Ascending aorta (tissue), 2 donors: ENCODE measurements around the gene HPDL. TPM values are rescaled to one million over a fixed set of nuclear protein-coding genes. Genes with fewer than 3 reads are reported as not detected.
A peak's percentile ranks its signal among the peaks of the same experiment; 100 is the strongest.

Experiments used
- DNase-seq, 2 donors: peaks; one replicate each; pipeline ENCODE4 v3.0.0-alpha.2; 2019; ENCODE audit warnings: low spot score in 2 of 2
- H3K27ac ChIP-seq, 2 donors: fragments of 200-600 bp; sonication (generic); one replicate each; pipeline ENCODE4 v1.5.1; 2016 to 2017; ENCODE audit warnings: mild to moderate bottlenecking in 1 of 2
- H3K27me3 ChIP-seq: fragments of 200-600 bp; sonication (generic); one replicate; pipeline ENCODE4 v1.5.1; 2017
- H3K36me3 ChIP-seq, 2 donors: fragments of 200-600 bp; sonication (generic); one replicate each; pipeline ENCODE4 v1.5.1; 2016
- H3K4me1 ChIP-seq, 2 donors: fragments of 200-600 bp; sonication (generic); one replicate each; pipeline ENCODE4 v1.5.1; 2016 to 2017; ENCODE audit warnings: mild to moderate bottlenecking in 1 of 2
- H3K4me3 ChIP-seq, 2 donors: fragments of 200-600 bp; sonication (generic); one replicate each; pipeline ENCODE4 v1.5.1; 2016 to 2017; ENCODE audit warnings: mild to moderate bottlenecking in 1 of 2
- H3K9me3 ChIP-seq, 2 donors: fragments of 200-600 bp; sonication (generic); one replicate each; pipeline ENCODE4 v1.5.1; 2016
- intact Hi-C: fragments of 100-400 bp; cut with DNase I; formaldehyde crosslinking; loops from one replicate; pipeline ENCODE4 v1.15.1; 2023
- total RNA-seq: library from RNA; depleted of rRNA; stranded (reverse); fragments of >200 nt; gene quantifications from one replicate; pipeline ENCODE4 v1.1.0, GENCODE V29; 2016
- TF ChIP-seq, protein P1 (sequence below), 3 experiments: fragments of 200-600 bp in 2 of 3; fragments of 450-650 bp in 1 of 3; sonication (generic) in 2 of 3; IDR thresholded peaks; one replicate each; pipeline ENCODE4 v1.5.1; 2016 to 2019; ENCODE audit warnings: antibody characterized with exemption in 3 of 3, mild to moderate bottlenecking in 1 of 3, moderate library complexity in 1 of 3

HPDL gene
- total RNA-seq, 1 donor from 2014 or later, result not detected

- H3K9me3 ChIP-seq, result no peaks in the 10 kb centered on the region
- H3K36me3 ChIP-seq, result no peaks in the 10 kb centered on the region
- intact Hi-C loops, result loop anchor here (5.0 kb wide), 6 partner anchors 97 to 672 kb away; partner anchors contain the start of genes GPBP1L1, RNU5D-1, RPS8 and TMEM69
- peak overlapping the region; percentile 74 to 82 for H3K27ac ChIP-seq
- DNase-seq, result peak in 1 of 2 donors; percentile 67
- TF ChIP-seq, protein P1, sequence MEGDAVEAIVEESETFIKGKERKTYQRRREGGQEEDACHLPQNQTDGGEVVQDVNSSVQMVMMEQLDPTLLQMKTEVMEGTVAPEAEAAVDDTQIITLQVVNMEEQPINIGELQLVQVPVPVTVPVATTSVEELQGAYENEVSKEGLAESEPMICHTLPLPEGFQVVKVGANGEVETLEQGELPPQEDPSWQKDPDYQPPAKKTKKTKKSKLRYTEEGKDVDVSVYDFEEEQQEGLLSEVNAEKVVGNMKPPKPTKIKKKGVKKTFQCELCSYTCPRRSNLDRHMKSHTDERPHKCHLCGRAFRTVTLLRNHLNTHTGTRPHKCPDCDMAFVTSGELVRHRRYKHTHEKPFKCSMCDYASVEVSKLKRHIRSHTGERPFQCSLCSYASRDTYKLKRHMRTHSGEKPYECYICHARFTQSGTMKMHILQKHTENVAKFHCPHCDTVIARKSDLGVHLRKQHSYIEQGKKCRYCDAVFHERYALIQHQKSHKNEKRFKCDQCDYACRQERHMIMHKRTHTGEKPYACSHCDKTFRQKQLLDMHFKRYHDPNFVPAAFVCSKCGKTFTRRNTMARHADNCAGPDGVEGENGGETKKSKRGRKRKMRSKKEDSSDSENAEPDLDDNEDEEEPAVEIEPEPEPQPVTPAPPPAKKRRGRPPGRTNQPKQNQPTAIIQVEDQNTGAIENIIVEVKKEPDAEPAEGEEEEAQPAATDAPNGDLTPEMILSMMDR (IDR thresholded peaks at IDR 0.05), result no peak
- no peaks in the 10 kb centered on the region for H3K27me3 ChIP-seq
- peaks cover 0 to 3% of the 10 kb centered on the region in 2 donors for H3K4me1 ChIP-seq
- peak overlapping the region; percentile 69 to 80 for H3K4me3 ChIP-seq
Measured at GRCh38 chr1:45304311-45305081, 22.2 kb upstream of the HPDL start.

DNA sequence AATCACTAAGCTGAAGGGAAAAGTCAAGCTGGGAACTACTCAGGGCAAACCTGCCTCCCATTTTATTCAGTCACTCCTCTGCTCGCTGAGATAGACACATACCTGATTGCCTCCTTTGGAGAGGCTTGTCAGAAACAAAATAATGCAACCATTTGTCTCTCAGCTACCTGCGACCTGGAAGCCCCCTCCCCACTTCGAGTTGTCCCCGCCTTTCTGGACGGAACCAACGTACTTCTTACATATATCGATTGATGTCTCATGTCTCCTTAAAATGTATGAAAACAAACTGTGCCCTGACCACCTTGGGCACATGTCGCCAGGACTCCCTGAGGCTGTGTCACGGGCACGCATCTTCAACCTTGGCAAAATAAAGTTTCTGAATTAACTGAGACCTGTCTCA is 21.5 kb upstream of the HPDL start:
- Histone ChIP-seq H3K9me3 (no peaks in the 10 kb centered on the region), H3K27ac (no peak overlapping the region), H3K4me1 (peaks cover 0 to 3% of the 10 kb centered on the region in 2 donors), H3K4me3 (no peak overlapping the region), H3K36me3 (no peaks in the 10 kb centered on the region), H3K27me3 (no peaks in the 10 kb centered on the region)
- TF ChIP-seq, protein P1 (IDR thresholded peaks at IDR 0.05), result no peak
- DNase-seq, result no peak
- intact Hi-C loops, result no loop called here

DNA sequence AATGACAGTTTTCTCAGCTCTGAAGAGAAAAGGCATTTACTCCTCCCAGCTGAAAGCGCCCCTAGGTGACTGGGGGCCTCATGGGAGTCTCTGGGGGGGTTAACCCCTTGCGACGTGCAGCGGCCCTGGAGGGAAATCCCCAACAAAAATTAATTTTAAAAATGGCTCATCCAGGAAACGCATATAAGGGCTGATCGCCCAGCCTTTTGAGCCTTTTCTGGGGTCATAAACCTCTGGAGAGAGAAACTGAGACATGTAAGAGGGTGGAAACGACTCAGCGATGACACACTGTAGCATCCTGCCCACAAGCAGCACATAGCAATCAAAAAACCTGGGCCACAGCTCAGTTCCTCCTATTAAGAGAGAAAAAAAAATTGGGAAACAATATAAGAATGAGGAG is 20.4 kb upstream of the HPDL start:
- DNase-seq, result no peak

GRCh38 chr1:45306905-45307304 is 19.8 kb upstream of the HPDL start:
- no peaks in the 10 kb centered on the region for H3K27me3 ChIP-seq
- DNase-seq, result no peak
- TF ChIP-seq, protein P1 (IDR thresholded peaks at IDR 0.05), result no peak
- no peaks in the 10 kb centered on the region for H3K36me3 ChIP-seq
- intact Hi-C loops, result no loop called here
- H3K9me3 ChIP-seq, result no peaks in the 10 kb centered on the region
- H3K27ac ChIP-seq, result no peak overlapping the region
- no peak overlapping the region for H3K4me3 ChIP-seq
- H3K4me1 ChIP-seq, result peaks cover 0 to 3% of the 10 kb centered on the region in 2 donors

More for the DNA sequence above, 20.4 kb upstream of the HPDL start:
- Histone ChIP-seq H3K4me3 (no peak overlapping the region), H3K36me3 (no peaks in the 10 kb centered on the region), H3K27ac (no peak overlapping the region), H3K27me3 (no peaks in the 10 kb centered on the region), H3K9me3 (no peaks in the 10 kb centered on the region), H3K4me1 (peaks cover 0 to 3% of the 10 kb centered on the region in 2 donors)
- TF ChIP-seq, protein P1 (IDR thresholded peaks at IDR 0.05), result no peak
- intact Hi-C loops, result no loop called here

DNA sequence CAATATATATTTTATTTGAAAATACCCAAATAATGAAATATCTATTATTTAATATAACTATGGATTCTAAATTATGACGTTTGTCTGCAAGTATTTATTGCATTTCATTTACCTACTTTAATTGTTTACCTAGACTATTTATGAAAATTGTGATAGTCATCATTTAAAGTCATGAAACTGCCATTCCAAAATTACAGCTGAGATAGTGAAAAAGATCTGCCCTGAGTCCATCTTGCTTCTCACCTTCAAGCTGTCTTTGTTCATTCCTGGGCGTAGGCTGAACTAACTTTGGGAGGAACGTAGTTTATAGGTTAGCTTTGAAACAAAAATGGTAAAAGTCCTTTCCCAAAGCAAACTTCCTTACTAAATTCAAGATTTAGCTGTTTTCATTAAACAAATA is 12.4 kb upstream of the HPDL start:
- H3K4me1 ChIP-seq, result no peaks in the 10 kb centered on the region
- intact Hi-C loops, result no loop called here
- H3K27ac ChIP-seq, result no peak overlapping the region
- TF ChIP-seq, protein P1 (IDR thresholded peaks at IDR 0.05), result no peak
- no peak for DNase-seq
- no peak overlapping the region for H3K4me3 ChIP-seq
- no peaks in the 10 kb centered on the region for H3K27me3 ChIP-seq
- H3K9me3 ChIP-seq, result no peaks in the 10 kb centered on the region
- no peaks in the 10 kb centered on the region for H3K36me3 ChIP-seq
